Adrenal gland (tissue), 12 donors: ENCODE measurements around the gene KLF16. TPM values are rescaled to one million over a fixed set of nuclear protein-coding genes. Genes with fewer than 3 reads are reported as not detected.

ENCODE experiments used
- DNase-seq, 7 donors: peaks; one replicate each; pipeline ENCODE4 v3.0.0-alpha.2; 2019 to 2020
- H3K27ac ChIP-seq, 5 donors: fragments of 200-600 bp; sonication (generic) in 4 of 5; 1 replicate in 3 of 5; 2 replicates in 2 of 5; pipeline versions ENCODE4 v1.5.1 to v1.8.0; 2016 to 2020; ENCODE audit warnings: mild to moderate bottlenecking in 1 of 5
- H3K27me3 ChIP-seq: fragments of 200-600 bp; 2 replicates; pipeline ENCODE4 v1.8.0; 2021
- H3K36me3 ChIP-seq, 2 donors: fragments of 200-600 bp; replicated peaks in 1 of 2; 1 replicate in 1 of 2; 2 replicates in 1 of 2; pipeline versions ENCODE4 v1.5.1 to v1.8.0; 2018 to 2022
- H3K4me1 ChIP-seq, 2 donors: fragments of 200-600 bp; replicated peaks in 1 of 2; 1 replicate in 1 of 2; 2 replicates in 1 of 2; pipeline versions ENCODE4 v1.5.1 to v1.8.0; 2018 to 2021
- H3K4me3 ChIP-seq, 4 donors: fragments of 200-600 bp; sonication (generic) in 3 of 4; one replicate each; pipeline ENCODE4 v1.5.1; 2016 to 2018
- H3K9me3 ChIP-seq, 3 donors: fragments of 200-600 bp; sonication (generic) in 1 of 3; replicated peaks in 1 of 3; 1 replicate in 2 of 3; 2 replicates in 1 of 3; pipeline versions ENCODE4 v1.5.1 to v1.8.0; 2016 to 2021
- CTCF ChIP-seq, 6 experiments: fragments of 450-650 bp in 4 of 6; fragments of 200-600 bp in 2 of 6; sonication (generic) in 1 of 6; IDR thresholded peaks; 1 replicate in 5 of 6; 2 replicates in 1 of 6; pipeline versions ENCODE4 v1.5.1 to v1.8.0; 2016 to 2021; ENCODE audit warnings: antibody characterized with exemption in 6 of 6, mild to moderate bottlenecking in 2 of 6, moderate library complexity in 1 of 6
- POLR2A ChIP-seq, 2 donors: fragments of 450-650 bp; IDR thresholded peaks; one replicate each; pipeline ENCODE4 v1.6.1; 2017; ENCODE audit warnings: antibody characterized with exemption in 2 of 2, mild to moderate bottlenecking in 2 of 2, moderate library complexity in 1 of 2
- WGBS, 4 donors: extraction: QIAGEN DNeasy Blood & Tissue Kit in 2 of 4; methylation state at CpG; one replicate each; pipeline versions ENCODE4 v1.1.5 to v1.1.7; 2013 to 2017; 5-methylcytosine and 5-hydroxymethylcytosine counted together
- intact Hi-C, 2 donors: fragments of 100-400 bp; cut with DNase I; formaldehyde crosslinking; loops; one replicate each; pipeline versions ENCODE4 v1.14.1 to v1.15.0; 2022 to 2023
- polyA plus RNA-seq, 3 donors: library from polyadenylated mRNA; stranded (reverse); fragments of 200-250 nt in 2 of 3; fragments of 350-450 nt in 1 of 3; fragmentation: Illumina TruSeq in 1 of 3; extraction: RNeasy Lipid Tissue Mini Kit (QIAGEN cat#74804) in 1 of 3; gene quantifications; one replicate each; pipeline ENCODE4 v1.2.3, GENCODE V29; 2013 to 2014
- total RNA-seq, 9 donors: library from RNA; depleted of rRNA in 4 of 9; stranded (reverse); fragments of >200 nt in 4 of 9; fragments of 120-200 nt in 1 of 9; fragmentation: NEBNext Ultra II Directional in 1 of 9; extraction: Animal tissue kit (Norgen Biotek cat#: 25700) in 1 of 9; gene quantifications; one replicate each; pipeline versions ENCODE4 v1.1.0 to v1.2.4, GENCODE V29; 2013 to 2023
- donor health status: healthy with polysubstance abuse.
- donor health status: Bipolar disorder and iron deficiency.
- donor health status: DM: yes; HTN: yes; CAD: no.
- donor health status: DM: no; HTN: no; CAD: no.
- donor health status: DM: no; HTN: no; CAD: no.
- donor health status: DM: yes; HTN: yes; CAD: no.

KLF16 gene
- total and polyA plus RNA-seq, 12 donors, result 2.0 to 28.1 (median 13.9) TPM

GRCh38 chr19:1837625-1838105 is 25.7 kb downstream of the KLF16 start:
- TF ChIP-seq CTCF (IDR thresholded peaks at IDR 0.05) (peak; percentile 87 to 96 (median 91)), POLR2A (IDR thresholded peaks at IDR 0.05) (peak in 1 of 2 donors; percentile 32)
- Histone ChIP-seq H3K27me3 (no peaks in the 10 kb centered on the region), H3K27ac (peak overlapping the region; percentile 2 to 94 (median 78)), H3K36me3 (no peaks in the 10 kb centered on the region), H3K4me3 (peak overlapping the region in 1 of 4 donors; percentile 40), H3K9me3 (no peaks in the 10 kb centered on the region), H3K4me1 (peaks cover 29 to 74% of the 10 kb centered on the region in 2 donors)
- intact Hi-C loops, result no loop called here
- WGBS, 4 donors, result 13 to 39% (median 16%) methylated on average over 8 to 23 of the region's 23 CpGs; no CpG with 5 or more reads in 1 of the 4 donors
- DNase-seq, result peak; percentile 58 to 77 (median 68)

GRCh38 chr19:1837222-1837565 is 26.2 kb downstream of the KLF16 start:
- no peak for TF ChIP-seq CTCF (IDR thresholded peaks at IDR 0.05)
- H3K36me3 ChIP-seq, result no peaks in the 10 kb centered on the region
- H3K4me3 ChIP-seq, result no peak overlapping the region
- intact Hi-C loops, result no loop called here
- no peak for DNase-seq
- H3K4me1 ChIP-seq, result peaks cover 29 to 72% of the 10 kb centered on the region in 2 donors
- 49 to 73% (median 63%) methylated on average over 3 to 11 of the region's 11 CpGs for WGBS, 4 donors
- peak overlapping the region; percentile 2 to 94 (median 78) for H3K27ac ChIP-seq
- no peaks in the 10 kb centered on the region for H3K9me3 ChIP-seq
- H3K27me3 ChIP-seq, result no peaks in the 10 kb centered on the region

- 78 to 88% (median 85%) methylated on average over 13 to 31 of the region's 31 CpGs for WGBS, 4 donors
- Histone ChIP-seq H3K27me3 (no peaks in the 10 kb centered on the region), H3K36me3 (no peaks in the 10 kb centered on the region), H3K4me1 (peaks cover 29 to 72% of the 10 kb centered on the region in 2 donors), H3K27ac (peak overlapping the region in 4 of 5 donors; percentile 11 to 94 (median 86)), H3K9me3 (no peaks in the 10 kb centered on the region), H3K4me3 (no peak overlapping the region)
- TF ChIP-seq POLR2A (IDR thresholded peaks at IDR 0.05), result no peak
- TF ChIP-seq CTCF (IDR thresholded peaks at IDR 0.05), result no peak
- intact Hi-C loops, result no loop called here
- DNase-seq, result no peak
Measured at GRCh38 chr19:1836458-1837221, 26.7 kb downstream of the KLF16 start.

- no peaks in the 10 kb centered on the region for H3K9me3 ChIP-seq
- WGBS, 4 donors, result 17 to 43% (median 36%) methylated on average over 7 to 15 of the region's 15 CpGs; no CpG with 5 or more reads in 1 of the 4 donors
- H3K4me3 ChIP-seq, result no peak overlapping the region
- H3K27ac ChIP-seq, result peak overlapping the region; percentile 82 to 94 (median 93)
- TF ChIP-seq POLR2A (IDR thresholded peaks at IDR 0.05) (peak; percentile 22 to 84), CTCF (IDR thresholded peaks at IDR 0.05) (no peak)
- peaks cover 0 to 4% of the 10 kb centered on the region in 2 donors for H3K36me3 ChIP-seq
- H3K27me3 ChIP-seq, result no peaks in the 10 kb centered on the region
- peak; percentile 89 to 97 (median 95) for DNase-seq
- peaks cover 29 to 58% of the 10 kb centered on the region in 2 donors for H3K4me1 ChIP-seq
- intact Hi-C loops, result no loop called here
Measured at GRCh38 chr19:1833540-1833939, 29.8 kb downstream of the KLF16 start.
